Measurements from ENCODE around the gene SGPL1.

DNA sequence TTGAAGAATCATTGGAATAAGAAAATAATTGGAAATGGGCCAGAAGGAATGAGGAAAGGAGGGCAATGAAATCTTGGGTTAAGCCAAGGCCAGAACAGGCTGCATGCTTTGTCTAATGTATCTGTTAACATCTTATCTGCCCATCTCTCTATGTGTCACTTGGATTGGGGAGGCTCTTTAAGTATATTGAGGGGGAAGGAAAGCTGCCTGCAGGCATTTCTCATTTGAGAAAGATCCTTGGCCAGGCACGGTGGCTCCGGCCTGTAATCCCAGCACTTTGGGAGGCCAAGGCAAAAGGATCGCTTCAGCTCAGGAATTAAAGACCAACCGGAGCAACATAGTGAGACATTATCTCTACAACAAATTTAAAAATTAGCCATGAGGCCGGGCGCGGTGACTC is 58.3 kb downstream of the SGPL1 start:
- TF ChIP-seq, protein P1, sequence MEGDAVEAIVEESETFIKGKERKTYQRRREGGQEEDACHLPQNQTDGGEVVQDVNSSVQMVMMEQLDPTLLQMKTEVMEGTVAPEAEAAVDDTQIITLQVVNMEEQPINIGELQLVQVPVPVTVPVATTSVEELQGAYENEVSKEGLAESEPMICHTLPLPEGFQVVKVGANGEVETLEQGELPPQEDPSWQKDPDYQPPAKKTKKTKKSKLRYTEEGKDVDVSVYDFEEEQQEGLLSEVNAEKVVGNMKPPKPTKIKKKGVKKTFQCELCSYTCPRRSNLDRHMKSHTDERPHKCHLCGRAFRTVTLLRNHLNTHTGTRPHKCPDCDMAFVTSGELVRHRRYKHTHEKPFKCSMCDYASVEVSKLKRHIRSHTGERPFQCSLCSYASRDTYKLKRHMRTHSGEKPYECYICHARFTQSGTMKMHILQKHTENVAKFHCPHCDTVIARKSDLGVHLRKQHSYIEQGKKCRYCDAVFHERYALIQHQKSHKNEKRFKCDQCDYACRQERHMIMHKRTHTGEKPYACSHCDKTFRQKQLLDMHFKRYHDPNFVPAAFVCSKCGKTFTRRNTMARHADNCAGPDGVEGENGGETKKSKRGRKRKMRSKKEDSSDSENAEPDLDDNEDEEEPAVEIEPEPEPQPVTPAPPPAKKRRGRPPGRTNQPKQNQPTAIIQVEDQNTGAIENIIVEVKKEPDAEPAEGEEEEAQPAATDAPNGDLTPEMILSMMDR (IDR thresholded peaks at IDR 0.05; ENCODE audit: insufficient read depth, low read length) = no peak
- TF ChIP-seq POLR2AphosphoS5 (IDR thresholded peaks at IDR 0.05; ENCODE audit: low read depth) (no peak), SPI1 (IDR thresholded peaks at IDR 0.05; ENCODE audit: borderline replicate concordance, low read depth) (no peak)
